Measurements from ENCODE around the gene UBE2F. TPM values are rescaled to one million over a fixed set of nuclear protein-coding genes. Genes with fewer than 3 reads are reported as not detected.

The UBE2F gene
- total RNA-seq, 2 experiments from 2014 or later: 19.9 to 27.1 TPM

DNA sequence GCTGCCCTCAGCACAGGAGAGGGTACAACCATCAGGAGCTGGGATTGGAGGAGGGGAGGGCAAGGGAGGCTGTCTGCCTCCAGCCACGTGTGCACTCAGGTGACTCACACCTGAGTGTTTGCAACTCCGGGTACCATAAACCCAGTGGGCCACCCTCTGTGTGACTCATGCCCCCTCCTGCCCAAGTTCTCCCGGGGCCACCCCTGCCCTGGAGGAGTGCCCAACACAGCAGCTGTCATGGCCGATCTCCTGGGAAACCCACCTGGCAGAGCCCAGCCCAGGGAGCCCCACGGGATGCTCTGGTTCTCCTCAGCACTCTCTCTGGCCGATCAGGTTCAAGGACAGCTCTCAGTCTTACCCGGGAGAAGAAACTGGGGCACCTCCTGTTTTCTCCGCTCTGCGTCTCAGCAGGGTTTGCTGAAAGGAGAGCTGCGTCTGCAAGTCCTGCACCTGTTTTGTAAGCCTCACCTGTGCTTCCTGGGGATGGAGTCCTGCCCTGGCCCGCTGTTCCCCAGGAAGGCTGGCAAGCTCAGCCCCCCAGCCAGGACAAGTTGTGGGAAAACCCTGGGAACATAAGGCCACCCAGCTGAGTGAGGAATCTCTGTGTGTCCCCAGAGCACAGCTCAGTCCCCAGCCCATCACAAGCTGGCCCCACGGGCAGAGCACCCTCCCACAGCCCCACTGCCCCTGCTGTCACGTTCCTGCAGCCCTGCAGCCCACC lies 44.0 kb upstream of the UBE2F start:
- ChIA-PET POLR2A (interaction anchor here (0.6 kb wide), 1 partner anchor 20 kb away, joined by 3 read pairs; no protein-coding TSS in a partner anchor), CTCF (ENCODE audit: unreplicated experiment) (no interaction called here)
- Histone ChIP-seq H3K9me2 (ENCODE audit: insufficient read depth, low read length) (no peaks in the 10 kb centered on the region), H3K9me3 (ENCODE audit: low read length) (no peaks in the 10 kb centered on the region), H3K4me1 (ENCODE audit: insufficient read depth, low read length, poor library complexity, severe bottlenecking) (peaks cover 11% of the 10 kb centered on the region), H3K27ac (ENCODE audit: low read depth, low read length, poor library complexity, severe bottlenecking) (no peak overlapping the region), H4K20me1 (ENCODE audit: insufficient read depth, low read length) (no peaks in the 10 kb centered on the region), H3K4me2 (ENCODE audit: low read length) (no peak overlapping the region), H3K36me3 (ENCODE audit: insufficient read depth, low read length) (no peaks in the 10 kb centered on the region), H3K79me2 (ENCODE audit: insufficient read depth, low read depth, low read length) (no peaks in the 10 kb centered on the region), H3K4me3 (ENCODE audit: low read depth, low read length, poor library complexity, severe bottlenecking) (no peak overlapping the region), H2AFZ (ENCODE audit: low read length) (no peak overlapping the region)
- intact Hi-C loops (cut with micrococcal nuclease; ENCODE audit: unreplicated experiment): loop anchor here (1.0 to 10.0 kb wide), 2 partner anchors 184 to 232 kb away; partner anchors contain the start of gene ERFE
- BruUV-seq (replicated peaks): no TSS peak
- no peak for DNase-seq (ENCODE audit: low spot score)
- TF ChIP-seq EZH2phosphoT487 (IDR thresholded peaks at IDR 0.05; ENCODE audit: borderline replicate concordance, low read depth, low read length): no peak
- TF ChIP-seq, protein P1, sequence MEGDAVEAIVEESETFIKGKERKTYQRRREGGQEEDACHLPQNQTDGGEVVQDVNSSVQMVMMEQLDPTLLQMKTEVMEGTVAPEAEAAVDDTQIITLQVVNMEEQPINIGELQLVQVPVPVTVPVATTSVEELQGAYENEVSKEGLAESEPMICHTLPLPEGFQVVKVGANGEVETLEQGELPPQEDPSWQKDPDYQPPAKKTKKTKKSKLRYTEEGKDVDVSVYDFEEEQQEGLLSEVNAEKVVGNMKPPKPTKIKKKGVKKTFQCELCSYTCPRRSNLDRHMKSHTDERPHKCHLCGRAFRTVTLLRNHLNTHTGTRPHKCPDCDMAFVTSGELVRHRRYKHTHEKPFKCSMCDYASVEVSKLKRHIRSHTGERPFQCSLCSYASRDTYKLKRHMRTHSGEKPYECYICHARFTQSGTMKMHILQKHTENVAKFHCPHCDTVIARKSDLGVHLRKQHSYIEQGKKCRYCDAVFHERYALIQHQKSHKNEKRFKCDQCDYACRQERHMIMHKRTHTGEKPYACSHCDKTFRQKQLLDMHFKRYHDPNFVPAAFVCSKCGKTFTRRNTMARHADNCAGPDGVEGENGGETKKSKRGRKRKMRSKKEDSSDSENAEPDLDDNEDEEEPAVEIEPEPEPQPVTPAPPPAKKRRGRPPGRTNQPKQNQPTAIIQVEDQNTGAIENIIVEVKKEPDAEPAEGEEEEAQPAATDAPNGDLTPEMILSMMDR (conservative IDR thresholded peaks at IDR 0.05; ENCODE audit: low read length): no peak

DNA sequence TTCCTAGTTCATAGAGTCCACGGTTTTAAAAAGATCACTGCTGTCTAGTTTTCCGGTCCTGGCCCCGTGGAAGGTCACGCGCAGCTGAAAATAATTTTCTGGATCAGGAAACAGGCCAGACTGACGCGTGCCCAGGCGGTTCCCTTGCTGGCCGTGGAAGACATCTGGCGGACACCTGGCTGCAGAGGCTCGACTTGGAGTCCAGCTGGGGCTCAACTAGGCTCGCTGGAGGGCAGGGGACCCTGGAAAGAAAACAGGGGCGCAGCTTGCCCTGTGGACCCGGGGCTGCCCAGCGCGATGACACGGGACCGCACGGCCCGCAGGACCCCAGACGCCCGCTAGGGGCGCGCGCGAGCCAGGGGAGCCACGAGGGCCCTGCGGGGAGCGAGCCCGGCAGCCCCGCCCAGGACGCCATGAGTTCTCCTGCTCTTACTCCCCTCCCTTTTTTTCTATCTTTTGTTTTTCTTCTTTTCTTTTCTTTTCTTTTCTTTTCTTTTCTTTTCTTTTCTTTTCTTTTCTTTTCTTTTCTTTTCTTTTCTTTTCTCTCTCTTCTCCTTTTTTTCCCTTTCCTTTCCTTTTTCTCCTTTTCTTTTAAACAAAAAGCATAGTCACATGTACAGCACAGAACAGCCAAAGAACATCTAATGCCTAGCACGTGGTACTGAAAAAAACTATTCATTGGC lies 43.2 kb upstream of the UBE2F start:
- Histone ChIP-seq H3K9me2 (ENCODE audit: insufficient read depth, low read length) (no peaks in the 10 kb centered on the region), H3K4me3 (ENCODE audit: low read depth, low read length, poor library complexity, severe bottlenecking) (no peak overlapping the region), H2AFZ (ENCODE audit: low read length) (peak overlapping the region; percentile 57; the same call in 1 of the 2 replicates), H3K79me2 (ENCODE audit: insufficient read depth, low read depth, low read length) (no peaks in the 10 kb centered on the region), H3K4me1 (ENCODE audit: insufficient read depth, low read length, poor library complexity, severe bottlenecking) (peaks cover 11% of the 10 kb centered on the region), H3K27ac (ENCODE audit: low read depth, low read length, poor library complexity, severe bottlenecking) (no peak overlapping the region), H4K20me1 (ENCODE audit: insufficient read depth, low read length) (no peaks in the 10 kb centered on the region), H3K9me3 (ENCODE audit: low read length) (no peaks in the 10 kb centered on the region), H3K4me2 (ENCODE audit: low read length) (no peak overlapping the region), H3K36me3 (ENCODE audit: insufficient read depth, low read length) (no peaks in the 10 kb centered on the region)
- CTCF ChIA-PET (ENCODE audit: unreplicated experiment): no interaction called here
- DNase-seq (ENCODE audit: low spot score): peak; percentile 74
- intact Hi-C loops (cut with micrococcal nuclease; ENCODE audit: unreplicated experiment): loop anchor here (1.0 to 10.0 kb wide), 2 partner anchors 184 to 231 kb away; partner anchors contain the start of gene ERFE
- POLR2A ChIA-PET: interaction anchor here (0.6 kb wide), 1 partner anchor 21 kb away, joined by 3 read pairs; no protein-coding TSS in a partner anchor
- TF ChIP-seq, protein P1 (conservative IDR thresholded peaks at IDR 0.05; ENCODE audit: low read length): peak; percentile 94
- no peak for TF ChIP-seq EZH2phosphoT487 (IDR thresholded peaks at IDR 0.05; ENCODE audit: borderline replicate concordance, low read depth, low read length)
- no TSS peak for BruUV-seq (replicated peaks)
